Right atrium auricular region (tissue), 2 donors: ENCODE data around the gene FIGNL2. TPM values are rescaled to one million over a fixed set of nuclear protein-coding genes. Genes with fewer than 3 reads are reported as not detected.

Experiments
- DNase-seq: peaks from one replicate; pipeline ENCODE4 v3.0.0-alpha.2; 2019; ENCODE audit warnings: low spot score
- H3K27ac ChIP-seq, 2 donors: fragments of 200-600 bp; sonication (generic); 1 replicate in 1 of 2; 2 replicates in 1 of 2; pipeline ENCODE4 v1.5.1; 2016 to 2019
- H3K27me3 ChIP-seq, 2 donors: fragments of 200-600 bp; sonication (generic); one replicate each; pipeline versions ENCODE4 v1.5.1 to v1.6.0; 2017 to 2019
- H3K36me3 ChIP-seq: fragments of 200-600 bp; sonication (generic); one replicate; pipeline ENCODE4 v1.5.1; 2016
- H3K4me1 ChIP-seq, 2 donors: fragments of 200-600 bp; sonication (generic); one replicate each; pipeline versions ENCODE4 v1.5.1 to v1.6.0; 2017 to 2019
- H3K4me3 ChIP-seq, 2 donors: fragments of 200-600 bp; sonication (generic); 1 replicate in 1 of 2; 2 replicates in 1 of 2; pipeline ENCODE4 v1.5.1; 2017 to 2019; ENCODE audit warnings: mild to moderate bottlenecking in 1 of 2, moderate library complexity in 1 of 2
- H3K9me3 ChIP-seq, 2 donors: fragments of 200-600 bp; sonication (generic); one replicate each; pipeline ENCODE4 v1.5.1; 2019
- CTCF ChIP-seq, 2 donors: fragments of 200-600 bp; sonication (generic); IDR thresholded peaks; one replicate each; pipeline ENCODE4 v1.5.1; 2019; ENCODE audit warnings: antibody characterized with exemption in 2 of 2
- total RNA-seq, 2 donors: library from RNA; depleted of rRNA; stranded (reverse); fragments of >200 nt; gene quantifications; one replicate each; pipeline ENCODE4 v1.1.0, GENCODE V29; 2016

The FIGNL2 gene
- total RNA-seq, 2 donors from 2014 or later, result 0.19 to 0.24 TPM

GRCh38 chr12:51812871-51813270 lies 35.6 kb downstream of the FIGNL2 start:
- no peaks in the 10 kb centered on the region for H3K9me3 ChIP-seq
- no peaks in the 10 kb centered on the region for H3K36me3 ChIP-seq
- H3K27me3 ChIP-seq, result no peaks in the 10 kb centered on the region
- TF ChIP-seq CTCF (IDR thresholded peaks at IDR 0.05), result no peak
- no peak overlapping the region for H3K27ac ChIP-seq
- DNase-seq, result no peak
- H3K4me1 ChIP-seq, result peaks cover 0 to 21% of the 10 kb centered on the region in 2 donors
- H3K4me3 ChIP-seq, result no peak overlapping the region

- no peak for TF ChIP-seq CTCF (IDR thresholded peaks at IDR 0.05)
- Histone ChIP-seq H3K27ac (no peak overlapping the region), H3K4me3 (no peak overlapping the region), H3K36me3 (no peaks in the 10 kb centered on the region), H3K9me3 (no peaks in the 10 kb centered on the region), H3K27me3 (no peaks in the 10 kb centered on the region), H3K4me1 (peaks cover 0 to 21% of the 10 kb centered on the region in 2 donors)
- DNase-seq, result no peak
Observed at GRCh38 chr12:51811203-51812202, 37.0 kb downstream of the FIGNL2 start.

- no peaks in the 10 kb centered on the region for H3K9me3 ChIP-seq
- no peaks in the 10 kb centered on the region for H3K27me3 ChIP-seq
- H3K4me1 ChIP-seq, result peaks cover 0 to 10% of the 10 kb centered on the region in 2 donors
- DNase-seq, result no peak
- no peaks in the 10 kb centered on the region for H3K36me3 ChIP-seq
- TF ChIP-seq CTCF (IDR thresholded peaks at IDR 0.05), result no peak
- H3K4me3 ChIP-seq, result no peak overlapping the region
- no peak overlapping the region for H3K27ac ChIP-seq
Observed at GRCh38 chr12:51809193-51809592, 39.3 kb downstream of the FIGNL2 start.

GRCh38 chr12:51806896-51807295 lies 41.6 kb downstream of the FIGNL2 start:
- DNase-seq, result no peak
- no peaks in the 10 kb centered on the region for H3K27me3 ChIP-seq
- TF ChIP-seq CTCF (IDR thresholded peaks at IDR 0.05), result no peak
- H3K4me1 ChIP-seq, result peaks cover 0 to 3% of the 10 kb centered on the region in 2 donors
- no peak overlapping the region for H3K27ac ChIP-seq
- H3K9me3 ChIP-seq, result no peaks in the 10 kb centered on the region
- no peak overlapping the region for H3K4me3 ChIP-seq
- H3K36me3 ChIP-seq, result no peaks in the 10 kb centered on the region

- H3K36me3 ChIP-seq, result no peaks in the 10 kb centered on the region
- no peaks in the 10 kb centered on the region for H3K4me1 ChIP-seq
- H3K4me3 ChIP-seq, result no peak overlapping the region
- H3K27ac ChIP-seq, result no peak overlapping the region
- no peaks in the 10 kb centered on the region for H3K27me3 ChIP-seq
- no peaks in the 10 kb centered on the region for H3K9me3 ChIP-seq
- no peak for TF ChIP-seq CTCF (IDR thresholded peaks at IDR 0.05)
- DNase-seq, result no peak
Observed at GRCh38 chr12:51801027-51801426, 47.5 kb downstream of the FIGNL2 start.
